HG03097 (cell line): ENCODE results near the gene POLR2J.
A peak's percentile ranks its signal among the peaks of the same experiment; 100 is the strongest.
"Not testable (repeated sequence)": the region's sequence is repeated elsewhere in the genome, so short reads cannot be mapped to it uniquely, and the experiment has no call there.

Experiments
- ATAC-seq: cut with Tn5 transposase; IDR thresholded peaks from one replicate; pipeline ENCODE4 v1.9.1; 2021; ENCODE audit not compliant: unreplicated experiment, low FRiP score

The POLR2J gene

DNA sequence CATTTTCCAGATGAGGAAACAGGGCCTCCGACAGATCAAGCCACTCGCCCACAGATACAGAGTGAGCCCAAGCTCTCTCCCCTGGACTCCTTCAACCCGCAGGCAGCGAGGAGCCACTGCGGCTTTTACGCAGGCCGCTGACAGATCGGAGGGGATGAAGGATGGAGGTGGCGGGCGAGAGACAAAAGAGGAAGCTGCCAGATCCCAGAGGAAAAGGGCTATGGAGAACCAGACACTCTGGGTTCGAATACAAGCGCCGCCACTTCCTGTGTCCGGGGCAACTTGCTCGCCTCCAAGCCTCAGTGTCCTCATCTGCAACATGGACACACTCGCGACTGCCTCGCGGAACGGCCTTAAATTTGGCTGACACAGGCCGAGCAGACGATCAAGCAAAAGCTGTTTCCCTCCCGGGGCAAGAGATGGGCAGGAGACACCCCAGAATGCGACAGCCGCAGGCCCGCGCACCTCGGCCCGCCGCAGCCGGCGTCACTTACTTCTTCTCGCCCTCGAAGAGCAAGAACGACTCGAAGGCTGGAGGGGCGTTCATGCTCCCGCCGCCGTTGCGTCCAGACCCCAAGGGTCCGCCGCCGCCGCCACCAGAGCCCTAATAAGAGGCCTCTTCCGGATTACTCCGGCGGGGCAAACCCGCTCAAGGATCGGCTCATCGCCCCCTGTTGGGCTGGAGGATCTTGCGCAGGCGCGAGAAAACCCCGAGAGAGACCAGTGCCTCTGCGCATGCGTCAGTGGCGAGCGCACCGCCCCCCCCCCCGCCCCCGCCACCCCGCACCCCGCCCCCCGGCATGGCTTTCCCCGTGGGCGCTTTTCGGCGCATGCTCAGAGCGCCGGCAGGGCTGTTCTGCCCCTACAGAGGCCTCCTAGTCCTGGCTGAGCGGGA, at the start of gene POLR2J:
Gene POLR2J, minus strand, starts transcription at position 609 of the 895 bp plus-strand sequence. Its CDS starts 62 bp downstream, at position 547.
- peak; percentile 83 for ATAC-seq

DNA sequence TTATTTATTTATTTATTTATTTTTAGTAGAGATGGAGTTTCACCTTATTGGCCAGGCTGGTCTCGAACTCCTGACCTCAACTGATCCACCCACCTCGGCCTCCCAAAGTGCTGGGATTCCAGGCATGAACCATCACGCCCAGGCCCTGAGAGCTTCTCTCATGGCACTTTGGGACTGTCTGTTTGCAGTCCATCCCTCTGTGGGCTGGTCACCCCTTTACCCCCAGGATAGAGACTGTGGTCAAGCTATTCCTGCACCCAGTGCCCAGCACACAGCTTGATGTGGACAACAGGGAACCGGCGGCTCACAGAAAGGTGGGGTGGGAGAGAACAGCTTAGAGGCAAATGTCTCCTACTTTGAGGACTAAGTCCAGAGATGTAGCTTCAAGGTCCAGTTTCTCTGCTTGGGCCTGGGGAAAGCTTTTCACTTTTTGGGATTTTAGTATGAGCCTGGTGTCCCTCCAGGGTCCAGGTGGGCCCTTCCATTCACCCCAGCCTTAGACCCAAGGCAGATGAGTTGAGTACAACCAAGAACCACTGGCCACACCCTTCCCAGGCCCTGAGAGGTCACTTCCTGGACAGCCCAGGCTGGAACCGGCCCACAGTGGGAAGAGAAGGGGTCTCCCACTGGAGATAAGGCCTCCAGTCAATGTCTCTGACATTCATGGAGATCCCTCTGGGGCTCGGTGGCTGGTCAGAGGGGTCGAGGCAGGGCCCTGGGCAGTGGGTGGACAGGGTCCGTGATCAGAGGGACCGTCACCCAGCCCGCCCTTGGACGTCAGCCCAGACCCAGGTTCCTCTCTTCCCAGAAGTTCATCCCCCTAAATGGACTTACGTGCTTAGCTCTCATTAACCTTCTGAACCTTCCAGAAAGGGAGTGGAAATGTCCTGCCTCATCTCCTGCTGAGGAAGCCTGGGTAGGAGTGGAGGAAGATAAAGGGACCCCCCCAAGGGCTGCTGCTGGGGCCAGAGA, 49.4 kb upstream of the POLR2J start:
- ATAC-seq = not testable (repeated sequence)

DNA sequence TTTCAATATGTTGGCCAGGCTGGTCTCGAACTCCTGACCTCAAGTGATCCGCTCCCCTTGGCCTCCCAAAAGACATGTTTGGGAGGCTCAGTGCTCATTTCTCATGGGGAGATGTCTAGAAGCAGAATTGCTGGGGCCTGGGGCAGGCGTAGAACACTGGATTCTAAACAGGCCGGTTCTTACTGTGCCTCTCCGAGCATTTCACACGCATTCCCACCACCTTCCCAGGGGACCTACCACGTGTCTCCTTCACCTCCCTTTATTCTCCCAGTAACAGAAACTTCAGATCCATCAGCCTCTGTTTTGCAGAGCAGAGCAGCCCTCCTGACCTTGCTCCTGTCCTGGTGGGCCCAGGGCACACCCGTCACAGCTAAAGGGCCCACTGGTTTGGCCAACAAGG, 48.5 kb upstream of the POLR2J start:
- not testable (repeated sequence) for ATAC-seq

DNA sequence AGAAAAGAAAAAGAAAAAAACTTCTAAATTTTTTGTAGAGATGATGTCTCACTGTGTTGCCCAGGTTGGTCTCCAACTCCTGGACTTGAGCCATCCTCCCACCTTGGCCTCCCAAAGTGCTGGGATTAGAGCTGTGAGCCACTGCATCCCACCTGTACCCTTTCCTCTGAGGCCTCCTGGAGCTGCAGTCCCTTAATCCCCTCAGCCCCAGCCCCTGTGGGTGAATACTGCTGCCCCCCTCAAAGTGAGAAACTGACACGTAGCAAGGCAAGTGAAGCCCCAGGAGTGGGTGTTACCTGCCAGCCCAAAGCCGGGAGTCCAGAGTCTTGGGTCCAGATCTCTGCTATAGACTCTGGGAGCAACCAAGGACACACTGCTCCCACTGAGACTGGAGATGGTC, 46.1 kb upstream of the POLR2J start:
- ATAC-seq = not testable (repeated sequence)

DNA sequence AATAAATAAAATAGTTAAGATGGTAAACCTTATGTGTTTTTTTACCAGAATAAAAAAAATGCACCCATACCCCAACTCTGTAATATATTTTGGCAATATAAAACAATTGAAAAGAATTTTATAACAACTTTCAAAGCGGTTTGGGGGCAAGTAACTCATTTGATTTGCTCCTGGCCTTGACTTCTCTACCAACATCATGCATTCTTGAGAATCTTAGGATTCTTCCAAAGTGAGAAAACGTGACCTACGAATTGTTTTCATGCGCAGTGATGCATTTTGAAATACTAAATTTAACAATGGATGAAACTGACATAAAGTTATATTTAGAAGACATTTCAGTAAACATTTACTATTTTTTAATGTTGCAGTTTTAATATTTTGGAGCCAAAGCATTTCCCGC, 42.1 kb upstream of the POLR2J start:
- not testable (repeated sequence) for ATAC-seq

DNA sequence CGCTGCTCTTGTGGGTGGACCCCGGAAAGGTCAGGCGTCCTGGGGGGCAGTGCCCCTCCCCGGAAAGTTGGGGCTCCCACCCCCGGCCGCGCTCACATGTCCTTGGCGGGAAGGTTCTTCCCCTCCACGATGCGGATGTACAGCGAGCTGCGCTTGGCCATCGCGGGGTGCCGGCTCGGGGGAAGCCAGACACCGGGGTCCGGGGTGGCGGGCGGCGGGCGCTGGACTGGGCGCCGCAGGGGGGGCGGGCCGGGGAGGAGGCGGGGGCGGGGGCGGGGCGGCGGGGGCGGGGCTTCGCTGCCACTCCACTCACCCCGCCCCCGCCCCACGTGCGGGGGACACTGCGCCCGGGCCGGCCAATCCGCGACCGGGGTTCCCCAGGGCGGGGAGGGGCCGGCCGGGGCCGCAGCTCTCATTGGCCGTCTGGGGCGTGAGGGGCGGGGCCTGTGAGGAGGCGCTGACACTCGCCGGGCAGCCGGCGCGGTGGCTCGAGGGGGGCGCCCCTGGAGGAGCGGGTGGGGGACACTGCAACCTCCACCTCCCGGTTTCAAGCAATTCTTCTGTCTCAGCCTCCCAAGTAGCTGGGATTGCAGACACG, 38.9 kb upstream of the POLR2J start, which contains the start of gene RASA4B:
Gene RASA4B, minus strand, starts transcription at position 228 of the 598 bp plus-strand sequence. Its CDS starts 67 bp downstream, at position 161.
- ATAC-seq = peak; percentile 62

DNA sequence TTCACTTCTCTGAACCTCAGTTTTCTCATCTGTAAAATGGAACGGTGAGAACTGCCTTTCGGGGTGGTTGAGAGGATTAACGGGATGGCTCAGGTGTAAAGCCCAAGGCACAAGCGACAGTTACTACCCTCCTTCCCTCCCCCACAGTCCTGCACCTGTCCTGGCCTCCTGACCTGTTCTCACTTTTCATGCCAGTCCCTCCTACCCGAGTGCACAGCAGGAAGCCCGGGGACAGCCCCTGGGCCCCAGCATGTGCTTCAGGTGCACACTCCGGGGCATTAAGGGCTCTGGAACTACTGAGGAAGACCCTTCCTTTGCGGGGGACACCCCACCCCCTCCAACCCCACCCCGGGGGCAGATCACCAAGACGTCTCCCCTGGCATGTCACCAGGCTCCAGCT, 38.2 kb upstream of the POLR2J start:
- not testable (repeated sequence) for ATAC-seq

DNA sequence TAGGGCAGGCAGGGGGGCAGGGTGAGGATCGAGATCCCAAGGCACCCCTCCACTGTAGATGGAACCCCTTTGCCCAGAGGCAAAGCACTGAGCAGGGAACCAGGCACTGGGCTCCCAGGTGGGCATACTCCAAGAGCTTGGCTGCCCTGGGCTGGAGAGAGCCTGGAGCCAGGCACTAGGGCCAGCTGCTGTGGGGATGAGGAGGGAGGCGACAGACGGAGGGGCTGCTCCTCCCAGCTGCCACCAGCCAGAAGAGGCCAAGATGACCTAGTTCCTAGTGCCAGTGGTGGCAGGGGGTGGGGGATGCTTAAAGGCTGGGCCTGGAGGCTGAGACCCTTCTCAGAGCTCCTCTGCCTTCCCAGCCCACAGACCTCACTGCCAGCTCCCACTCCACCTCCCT, 37.2 kb upstream of the POLR2J start:
- ATAC-seq = not testable (repeated sequence)

DNA sequence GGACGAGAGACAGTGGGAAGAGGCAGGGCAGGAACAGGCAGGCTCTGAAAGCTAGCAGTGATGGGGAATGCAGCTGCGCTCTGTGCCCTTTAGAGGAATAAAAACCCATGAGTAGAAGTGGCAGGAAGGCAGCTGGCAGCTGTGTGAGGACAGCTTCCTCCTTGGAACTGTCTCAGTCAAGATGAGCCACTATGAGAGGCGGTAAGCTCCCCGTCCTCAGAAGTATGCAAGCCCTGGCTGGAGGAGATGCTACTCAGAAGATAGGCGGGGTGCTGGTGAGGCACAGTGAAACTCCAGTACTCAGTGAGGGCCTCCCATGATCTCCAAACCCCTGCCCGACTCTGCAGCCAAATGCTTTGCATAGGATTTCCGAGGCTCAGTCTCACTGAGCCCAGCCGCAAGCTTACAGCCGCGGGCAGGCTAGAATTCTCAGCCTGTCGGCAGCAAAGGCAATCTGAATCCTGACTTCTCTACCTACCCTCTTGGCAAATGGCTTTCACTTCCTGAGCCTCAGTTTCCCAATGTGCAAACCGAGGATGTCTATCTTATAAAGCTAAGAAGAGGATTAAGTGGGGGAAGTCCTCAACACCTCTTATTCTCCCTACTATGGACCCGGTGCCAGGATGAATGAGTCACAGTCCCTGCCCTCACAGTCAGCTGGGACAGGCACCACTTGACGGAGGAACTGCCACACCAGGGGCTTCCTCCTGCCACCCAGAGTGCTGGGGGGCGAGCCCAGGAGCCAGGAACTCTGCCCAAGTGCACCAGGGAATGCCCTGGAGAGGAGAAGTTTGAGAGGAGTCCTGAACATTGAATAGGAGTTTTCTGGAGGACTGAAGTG, 36.4 kb upstream of the POLR2J start:
- peak; percentile 41 for ATAC-seq

DNA sequence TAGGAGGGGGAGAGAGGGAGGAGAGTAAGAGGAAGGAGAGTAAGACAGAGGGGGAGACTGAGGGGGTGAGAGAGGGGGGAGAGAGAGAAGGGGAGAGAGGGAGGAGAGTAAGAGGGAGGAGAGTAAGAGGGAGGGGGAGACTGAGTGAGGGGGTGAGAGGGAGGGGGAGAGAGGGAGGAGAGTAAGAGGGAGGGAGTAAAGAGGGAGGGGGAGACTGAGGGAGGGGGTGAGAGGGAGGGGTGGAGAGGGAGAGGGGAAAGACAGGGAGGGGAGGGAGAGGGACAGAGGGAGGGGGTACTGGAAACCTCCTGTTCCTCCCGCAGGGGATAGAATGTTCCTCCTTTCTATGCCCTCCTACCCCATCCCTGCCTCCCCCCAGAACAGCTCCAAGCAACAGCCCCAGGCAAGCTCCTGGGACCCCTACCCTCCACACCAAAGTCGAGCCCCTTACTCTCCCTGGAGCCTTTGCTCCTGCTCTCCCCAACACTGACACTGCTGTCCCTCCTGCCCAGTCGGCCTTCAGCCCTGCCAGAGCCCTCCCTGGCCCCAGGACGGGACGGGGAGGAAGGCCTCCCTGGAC, 34.0 kb upstream of the POLR2J start:
- not testable (repeated sequence) for ATAC-seq

DNA sequence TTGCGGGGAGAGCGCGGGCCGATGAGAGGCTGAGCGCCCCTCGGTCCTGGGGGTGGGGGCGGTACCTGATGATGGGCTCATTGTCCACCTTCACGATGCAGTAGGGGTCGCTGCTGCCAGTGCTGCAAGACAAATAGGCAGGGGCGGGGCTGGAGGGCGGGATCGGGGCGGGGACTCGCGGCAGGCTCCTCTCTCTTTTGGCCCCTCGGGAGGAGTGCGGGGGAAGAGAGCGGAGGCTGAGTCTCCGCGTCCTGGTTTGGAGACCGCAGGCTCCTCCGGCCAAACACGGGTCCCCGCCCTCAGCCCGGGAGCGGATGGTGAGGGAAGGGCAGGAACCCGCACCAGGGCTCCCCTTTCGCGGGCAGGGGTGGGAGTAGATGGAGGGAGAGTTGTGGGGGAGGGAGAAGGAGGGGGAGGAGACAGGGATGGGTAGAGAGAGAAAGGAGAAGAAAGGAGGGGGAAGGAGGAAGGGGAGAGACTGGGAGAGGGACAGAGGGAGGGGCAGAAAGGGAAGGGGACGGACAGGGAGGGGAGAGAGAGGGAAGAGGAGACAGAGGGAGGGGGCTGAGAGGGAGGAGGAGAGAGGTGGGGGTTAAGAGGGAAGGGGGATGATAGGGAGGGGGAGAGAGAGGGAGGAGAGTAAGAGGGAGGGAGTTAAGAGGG, 33.3 kb upstream of the POLR2J start:
- peak; percentile 23 for ATAC-seq

DNA sequence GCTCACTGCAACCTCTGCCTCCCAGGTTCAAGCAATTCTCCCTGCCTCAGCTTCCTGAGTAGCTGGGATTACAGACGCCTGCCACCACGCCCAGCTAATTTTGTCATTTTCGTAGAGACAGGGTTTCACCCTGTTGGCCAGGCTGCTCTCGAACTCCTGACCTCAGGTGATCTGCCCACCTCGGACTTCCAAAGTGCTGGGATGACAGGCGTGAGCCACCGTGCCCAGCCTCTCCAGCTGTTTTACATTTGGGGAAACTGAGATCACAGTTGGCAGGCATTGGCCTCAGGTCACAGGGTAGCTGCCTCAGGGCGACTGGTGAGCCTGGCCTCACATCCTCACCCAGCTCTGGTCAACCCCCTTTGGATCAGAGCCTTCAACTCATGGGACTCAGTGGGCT, 31.9 kb upstream of the POLR2J start:
- not testable (repeated sequence) for ATAC-seq

DNA sequence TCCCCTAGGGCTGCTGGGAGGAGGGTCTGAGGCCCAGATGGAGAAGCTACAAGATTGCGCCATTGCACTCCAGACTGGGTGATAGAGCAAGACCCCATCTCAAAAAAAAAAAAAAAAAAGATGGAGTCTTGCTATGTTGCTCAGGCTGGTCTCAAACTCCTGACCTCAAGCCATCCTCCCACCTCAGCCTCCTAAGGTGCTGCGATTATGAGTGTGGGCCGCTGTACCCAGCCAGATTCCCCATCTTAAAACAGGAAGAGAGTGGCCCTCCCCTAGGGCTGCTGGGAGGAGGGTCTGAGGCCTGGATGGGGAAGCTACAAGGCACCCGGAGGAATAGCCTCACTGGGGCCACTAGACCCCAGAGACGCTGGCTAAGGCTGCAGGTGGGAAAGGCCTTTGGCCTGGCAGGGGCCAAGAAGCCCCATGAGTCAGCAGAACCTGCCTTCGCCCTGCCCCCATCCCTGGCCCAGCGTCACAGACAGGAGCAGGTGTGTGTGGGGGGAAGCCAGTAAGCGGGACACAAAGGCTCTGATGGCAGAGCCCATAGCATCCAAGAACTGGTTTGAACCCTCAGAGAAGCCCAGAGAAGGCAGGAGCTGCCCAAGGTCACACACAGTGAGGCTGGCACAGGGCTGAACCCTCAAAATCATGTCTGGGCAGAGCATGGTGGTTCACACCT, 28.8 kb upstream of the POLR2J start:
- not testable (repeated sequence) for ATAC-seq

DNA sequence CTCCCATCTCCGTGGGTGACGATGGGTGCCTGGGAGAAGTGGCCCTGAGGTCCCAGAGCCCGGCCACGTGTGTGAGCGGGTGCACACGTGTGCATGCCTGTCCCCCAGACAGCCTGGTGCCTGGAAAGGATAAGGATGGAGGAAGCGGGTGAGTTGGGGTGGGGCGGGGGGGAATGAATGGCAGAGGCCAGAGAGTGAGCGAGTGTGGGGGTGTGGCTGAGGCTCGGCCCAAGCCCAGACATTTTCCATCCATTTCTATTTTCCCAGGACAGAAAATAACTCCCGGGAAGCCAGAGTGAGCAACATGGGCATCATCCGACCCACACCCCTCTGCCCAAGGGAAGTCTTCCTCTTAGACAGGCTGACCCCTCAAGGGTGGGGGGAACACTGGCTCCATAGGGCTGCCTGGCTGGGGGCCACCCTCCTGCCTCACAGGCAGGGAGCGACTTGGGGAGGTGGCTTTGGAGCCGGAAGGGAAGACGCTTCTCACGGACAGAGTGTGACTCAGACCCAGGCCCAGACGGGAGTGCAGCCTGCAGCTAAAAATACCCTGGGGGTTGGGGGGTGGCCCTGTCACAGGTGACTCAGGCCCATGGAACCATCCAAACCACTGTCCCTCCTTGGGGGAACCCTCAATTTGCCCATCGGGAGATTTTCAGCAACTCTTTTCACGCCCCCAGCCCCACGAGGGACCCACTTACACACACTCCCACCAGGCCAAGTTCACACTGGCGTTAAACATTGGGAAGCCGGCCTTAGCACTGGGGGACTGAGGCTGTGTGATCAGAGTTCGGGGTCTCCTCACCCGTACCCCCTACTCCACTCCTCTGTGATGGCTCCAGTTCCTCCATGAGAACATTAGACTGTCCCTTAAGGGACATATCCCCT, 26.8 kb upstream of the POLR2J start:
- ATAC-seq = not testable (repeated sequence)

DNA sequence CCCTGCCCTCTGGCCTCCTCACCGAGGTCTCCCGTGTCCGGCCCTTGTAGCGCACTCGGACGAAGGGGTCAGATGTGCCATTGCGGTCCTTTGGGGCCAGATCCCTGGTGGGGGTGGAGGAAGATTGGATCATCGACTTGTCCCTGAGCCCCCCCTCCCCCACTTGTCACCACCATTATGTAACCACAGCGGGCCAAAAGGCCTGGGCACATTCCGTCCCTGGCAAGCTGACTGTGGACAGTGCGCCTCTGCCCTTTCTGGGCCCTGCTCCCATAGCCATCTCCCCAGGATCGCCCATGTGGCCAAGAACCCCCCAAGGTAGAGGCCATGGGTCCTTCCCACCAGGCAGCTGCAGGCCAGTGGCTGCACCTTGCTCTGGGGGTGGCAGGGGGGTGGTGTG, 24.4 kb upstream of the POLR2J start:
- ATAC-seq = not testable (repeated sequence)

DNA sequence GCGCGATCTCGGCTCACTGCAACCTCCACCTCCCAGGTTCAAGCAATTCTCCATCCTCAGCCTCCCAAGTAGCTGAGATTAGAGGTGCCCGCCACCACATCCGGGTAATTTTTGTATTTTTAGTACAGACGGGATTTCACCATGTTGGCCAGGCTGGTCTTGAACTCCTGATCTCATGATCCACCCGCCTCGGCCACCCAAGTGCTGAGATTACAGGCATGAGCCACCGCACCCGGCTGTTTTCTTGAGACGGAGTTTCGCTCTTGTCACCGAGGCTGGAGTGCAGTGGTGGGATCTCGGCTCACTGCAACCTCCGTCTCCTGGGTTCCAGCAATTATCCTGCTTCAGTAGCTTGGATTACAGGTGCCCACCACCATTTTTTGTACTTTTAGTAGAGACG, 19.6 kb upstream of the POLR2J start:
- not testable (repeated sequence) for ATAC-seq

DNA sequence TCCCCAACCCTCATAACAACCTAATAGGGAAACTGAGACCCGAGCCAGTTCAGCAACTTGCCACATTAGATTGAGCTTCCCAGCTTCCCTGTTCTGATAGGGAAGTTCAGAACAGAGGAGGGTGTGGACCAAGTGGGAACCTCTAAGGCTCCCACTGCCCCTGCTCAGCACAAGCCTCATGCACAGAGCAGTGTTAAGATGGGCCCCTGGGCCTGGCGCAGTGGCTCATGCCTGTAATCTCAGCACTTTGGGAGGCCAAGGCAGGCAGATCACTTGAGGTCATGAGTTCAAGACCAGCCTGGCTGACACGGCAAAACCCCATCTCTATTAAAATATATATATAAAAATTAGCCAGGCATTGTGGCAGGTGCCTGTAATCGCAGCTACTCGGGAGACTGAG, 18.6 kb upstream of the POLR2J start:
- not testable (repeated sequence) for ATAC-seq
